GM21717 (cell line): ENCODE data around the gene OMP.

Source experiments
- ATAC-seq: cut with Tn5 transposase; IDR thresholded peaks from one replicate; pipeline ENCODE4 v1.9.1; 2021; ENCODE audit warnings: mild to moderate bottlenecking, moderate library complexity; ENCODE audit not compliant: unreplicated experiment

Gene OMP

GRCh38 chr11:77151804-77152509, 49.3 kb downstream of the OMP start:
- ATAC-seq: no peak

GRCh38 chr11:77152846-77153245, 50.2 kb downstream of the OMP start:
- ATAC-seq: no peak
